Lower leg skin (tissue), 4 donors: ENCODE measurements around the gene ACTC1. TPM values are rescaled to one million over a fixed set of nuclear protein-coding genes. Genes with fewer than 3 reads are reported as not detected.
"Not testable (repeated sequence)": the region's sequence is repeated elsewhere in the genome, so short reads cannot be mapped to it uniquely, and the experiment has no call there.

Experiments
- DNase-seq, 2 donors: peaks; one replicate each; pipeline ENCODE4 v3.0.0-alpha.2; 2019; ENCODE audit warnings: low spot score in 2 of 2
- H3K4me3 ChIP-seq: fragments of 200-600 bp; sonication (generic); 2 replicates; pipeline ENCODE4 v1.5.1; 2017; ENCODE audit warnings: mild to moderate bottlenecking, low read depth; ENCODE audit not compliant: poor library complexity, severe bottlenecking
- CTCF ChIP-seq, 3 donors: fragments of 450-650 bp; IDR thresholded peaks; one replicate each; pipeline ENCODE4 v1.5.1; 2016; ENCODE audit warnings: antibody characterized with exemption in 3 of 3, mild to moderate bottlenecking in 3 of 3, moderate library complexity in 2 of 3
- POLR2A ChIP-seq, 2 donors: fragments of 450-650 bp; IDR thresholded peaks; one replicate each; pipeline ENCODE4 v1.6.1; 2016 to 2017; ENCODE audit warnings: antibody characterized with exemption in 2 of 2, mild to moderate bottlenecking in 1 of 2, moderate library complexity in 1 of 2
- WGBS, 2 donors: methylation state at CpG; one replicate each; pipeline ENCODE4 v1.1.5; 2018; 5-methylcytosine and 5-hydroxymethylcytosine counted together
- intact Hi-C: fragments of 100-400 bp; cut with DNase I; formaldehyde crosslinking; loops from one replicate; pipeline ENCODE4 v1.15.0; 2023; ENCODE audit warnings: low total_unique reads
- total RNA-seq, 4 donors: library from RNA; depleted of rRNA; stranded (reverse); fragments of >200 nt; gene quantifications; one replicate each; pipeline ENCODE4 v1.1.0, GENCODE V29; 2016

The ACTC1 gene
- total RNA-seq, 4 donors from 2014 or later: 0.13 to 1.3 (median 0.55) TPM

GRCh38 chr15:34821831-34822230 is 26.5 kb upstream of the ACTC1 start:
- intact Hi-C loops: no loop called here
- no peak overlapping the region for H3K4me3 ChIP-seq
- WGBS, 2 donors: 47 to 50% methylated on average over 3 of the region's 3 CpGs
- DNase-seq: no peak
- no peak for TF ChIP-seq CTCF (IDR thresholded peaks at IDR 0.05)
- TF ChIP-seq POLR2A (IDR thresholded peaks at IDR 0.05): no peak

- H3K4me3 ChIP-seq: no peak overlapping the region
- intact Hi-C loops: no loop called here
- WGBS, 2 donors: 73 to 76% methylated on average over 5 of the region's 5 CpGs
- no peak for DNase-seq
- TF ChIP-seq POLR2A (IDR thresholded peaks at IDR 0.05) (no peak), CTCF (IDR thresholded peaks at IDR 0.05) (no peak)
Observed at GRCh38 chr15:34820110-34820509, 24.8 kb upstream of the ACTC1 start.

GRCh38 chr15:34818526-34818925 is 23.2 kb upstream of the ACTC1 start:
- DNase-seq: no peak
- WGBS, 2 donors: 79 to 90% methylated on average over 1 of the region's 1 CpG
- intact Hi-C loops: no loop called here
- TF ChIP-seq POLR2A (IDR thresholded peaks at IDR 0.05) (no peak), CTCF (IDR thresholded peaks at IDR 0.05) (no peak)
- H3K4me3 ChIP-seq: no peak overlapping the region

- WGBS, 2 donors: 66 to 76% methylated on average over 1 of the region's 1 CpG
- TF ChIP-seq POLR2A (IDR thresholded peaks at IDR 0.05): no peak
- no peak for TF ChIP-seq CTCF (IDR thresholded peaks at IDR 0.05)
- intact Hi-C loops: no loop called here
- DNase-seq: no peak
- H3K4me3 ChIP-seq: no peak overlapping the region
Observed at GRCh38 chr15:34815836-34816235, 20.5 kb upstream of the ACTC1 start.

- TF ChIP-seq CTCF (IDR thresholded peaks at IDR 0.05) (no peak), POLR2A (IDR thresholded peaks at IDR 0.05) (no peak)
- intact Hi-C loops: no loop called here
Observed at GRCh38 chr15:34813446-34814190, 18.3 kb upstream of the ACTC1 start.

GRCh38 chr15:34812868-34813365 is 17.6 kb upstream of the ACTC1 start:
- H3K4me3 ChIP-seq, intact Hi-C loops: not testable (repeated sequence)
- 67 to 71% methylated on average over 9 of the region's 9 CpGs for WGBS, 2 donors

More at GRCh38 chr15:34813446-34814190, 18.3 kb upstream of the ACTC1 start:
- no peak for DNase-seq
- no peak overlapping the region for H3K4me3 ChIP-seq
- 51 to 62% methylated on average over 3 of the region's 3 CpGs for whole genome bisulfite sequencing, 2 donors

More at GRCh38 chr15:34812868-34813365, 17.6 kb upstream of the ACTC1 start:
- DNase-seq: not testable (repeated sequence)
